ENCODE data around the gene PGBD2.
"Not testable (repeated sequence)": the region's sequence is repeated elsewhere in the genome, so short reads cannot be mapped to it uniquely, and the experiment has no call there.

GRCh38 chr1:248928122-248928521, 22.1 kb downstream of the PGBD2 start:
- TF ChIP-seq, protein P1, sequence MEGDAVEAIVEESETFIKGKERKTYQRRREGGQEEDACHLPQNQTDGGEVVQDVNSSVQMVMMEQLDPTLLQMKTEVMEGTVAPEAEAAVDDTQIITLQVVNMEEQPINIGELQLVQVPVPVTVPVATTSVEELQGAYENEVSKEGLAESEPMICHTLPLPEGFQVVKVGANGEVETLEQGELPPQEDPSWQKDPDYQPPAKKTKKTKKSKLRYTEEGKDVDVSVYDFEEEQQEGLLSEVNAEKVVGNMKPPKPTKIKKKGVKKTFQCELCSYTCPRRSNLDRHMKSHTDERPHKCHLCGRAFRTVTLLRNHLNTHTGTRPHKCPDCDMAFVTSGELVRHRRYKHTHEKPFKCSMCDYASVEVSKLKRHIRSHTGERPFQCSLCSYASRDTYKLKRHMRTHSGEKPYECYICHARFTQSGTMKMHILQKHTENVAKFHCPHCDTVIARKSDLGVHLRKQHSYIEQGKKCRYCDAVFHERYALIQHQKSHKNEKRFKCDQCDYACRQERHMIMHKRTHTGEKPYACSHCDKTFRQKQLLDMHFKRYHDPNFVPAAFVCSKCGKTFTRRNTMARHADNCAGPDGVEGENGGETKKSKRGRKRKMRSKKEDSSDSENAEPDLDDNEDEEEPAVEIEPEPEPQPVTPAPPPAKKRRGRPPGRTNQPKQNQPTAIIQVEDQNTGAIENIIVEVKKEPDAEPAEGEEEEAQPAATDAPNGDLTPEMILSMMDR (IDR thresholded peaks at IDR 0.05): not testable (repeated sequence)
- not testable (repeated sequence) for TF ChIP-seq POLR2A, POLR2AphosphoS5 (IDR thresholded peaks at IDR 0.05)

All from breast epithelium (tissue), 3 donors.